Breast epithelium (tissue), 4 donors: Measurements from ENCODE around the gene ATP6V1B1. TPM values are rescaled to one million over a fixed set of nuclear protein-coding genes. Genes with fewer than 3 reads are reported as not detected.
A peak's percentile ranks its signal among the peaks of the same experiment; 100 is the strongest.
"Not testable (repeated sequence)": the region's sequence is repeated elsewhere in the genome, so short reads cannot be mapped to it uniquely, and the experiment has no call there.

Source experiments
- DNase-seq, 2 donors: peaks; one replicate each; pipeline ENCODE4 v3.0.0-alpha.2; 2019; ENCODE audit warnings: low spot score in 2 of 2
- H3K27ac ChIP-seq, 2 donors: fragments of 200-600 bp; sonication (generic) in 1 of 2; one replicate each; pipeline ENCODE4 v1.5.1; 2016 to 2019; ENCODE audit warnings: mild to moderate bottlenecking in 1 of 2
- H3K27me3 ChIP-seq, 2 donors: fragments of 200-600 bp; sonication (generic) in 1 of 2; one replicate each; pipeline versions ENCODE4 v1.5.1 to v1.6.0; 2017 to 2019; ENCODE audit warnings: control low read depth in 1 of 2, mild to moderate bottlenecking in 1 of 2
- H3K36me3 ChIP-seq: fragments of 200-600 bp; one replicate; pipeline ENCODE4 v1.5.1; 2019
- H3K4me1 ChIP-seq, 2 donors: fragments of 200-600 bp; sonication (generic); one replicate each; pipeline ENCODE4 v1.5.1; 2016 to 2019; ENCODE audit warnings: control low read depth in 1 of 2
- H3K4me3 ChIP-seq, 3 donors: fragments of 200-600 bp; sonication (generic); 1 replicate in 2 of 3; 2 replicates in 1 of 3; pipeline ENCODE4 v1.5.1; 2016 to 2019; ENCODE audit warnings: mild to moderate bottlenecking in 3 of 3, moderate library complexity in 2 of 3
- H3K9me3 ChIP-seq, 2 donors: fragments of 200-600 bp; sonication (generic) in 1 of 2; one replicate each; pipeline ENCODE4 v1.5.1; 2016 to 2019; ENCODE audit warnings: control low read depth in 1 of 2
- POLR2A ChIP-seq: fragments of 450-650 bp; IDR thresholded peaks from one replicate; pipeline ENCODE4 v1.6.1; 2016; ENCODE audit warnings: antibody characterized with exemption, mild to moderate bottlenecking, moderate library complexity
- POLR2AphosphoS5 ChIP-seq, 3 donors: sonication (generic); formaldehyde crosslinking; IDR thresholded peaks; one replicate each; pipeline ENCODE4 v1.6.1; 2017; ENCODE audit warnings: antibody characterized with exemption in 3 of 3
- intact Hi-C: fragments of 100-400 bp; cut with DNase I; formaldehyde crosslinking; loops from one replicate; pipeline ENCODE4 v1.15.1; 2023; ENCODE audit warnings: low total_unique reads
- total RNA-seq, 3 donors: library from RNA; depleted of rRNA; stranded (reverse); fragments of >200 nt; gene quantifications; one replicate each; pipeline ENCODE4 v1.1.0, GENCODE V29; 2016
- TF ChIP-seq, protein P1 (sequence below), 3 donors: fragments of 450-650 bp; IDR thresholded peaks; one replicate each; pipeline ENCODE4 v1.5.1; 2016 to 2017; ENCODE audit warnings: antibody characterized with exemption in 3 of 3, mild to moderate bottlenecking in 3 of 3, moderate library complexity in 3 of 3

ATP6V1B1 gene
- total RNA-seq, 3 donors from 2014 or later = 1.8 to 38.2 (median 4.6) TPM

DNA sequence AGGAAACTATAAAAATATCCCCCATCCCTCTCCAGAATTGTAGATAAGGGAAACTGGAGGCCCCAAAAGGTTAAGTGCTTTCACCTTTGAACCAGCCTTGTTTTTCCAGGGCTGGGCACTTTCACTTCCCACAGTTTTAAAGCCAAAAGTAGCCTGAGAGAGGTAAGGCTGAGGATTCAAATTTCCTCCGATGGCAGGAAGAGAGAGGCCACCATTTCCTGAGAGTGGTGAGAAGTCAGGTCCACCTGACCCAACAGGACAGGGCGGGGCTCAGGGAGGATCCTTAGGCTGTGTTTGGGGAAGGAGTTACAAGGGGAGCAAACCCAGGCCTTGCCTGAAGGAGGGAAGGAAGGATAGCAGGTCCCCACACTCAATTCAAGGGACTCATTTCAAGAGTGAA is 63.7 kb downstream of the ATP6V1B1 start:
- intact Hi-C loops = no loop called here
- no peak overlapping the region for H3K4me3 ChIP-seq
- no peaks in the 10 kb centered on the region for H3K27me3 ChIP-seq
- no peaks in the 10 kb centered on the region for H3K4me1 ChIP-seq
- no peaks in the 10 kb centered on the region for H3K9me3 ChIP-seq
- DNase-seq = no peak
- TF ChIP-seq, protein P1, sequence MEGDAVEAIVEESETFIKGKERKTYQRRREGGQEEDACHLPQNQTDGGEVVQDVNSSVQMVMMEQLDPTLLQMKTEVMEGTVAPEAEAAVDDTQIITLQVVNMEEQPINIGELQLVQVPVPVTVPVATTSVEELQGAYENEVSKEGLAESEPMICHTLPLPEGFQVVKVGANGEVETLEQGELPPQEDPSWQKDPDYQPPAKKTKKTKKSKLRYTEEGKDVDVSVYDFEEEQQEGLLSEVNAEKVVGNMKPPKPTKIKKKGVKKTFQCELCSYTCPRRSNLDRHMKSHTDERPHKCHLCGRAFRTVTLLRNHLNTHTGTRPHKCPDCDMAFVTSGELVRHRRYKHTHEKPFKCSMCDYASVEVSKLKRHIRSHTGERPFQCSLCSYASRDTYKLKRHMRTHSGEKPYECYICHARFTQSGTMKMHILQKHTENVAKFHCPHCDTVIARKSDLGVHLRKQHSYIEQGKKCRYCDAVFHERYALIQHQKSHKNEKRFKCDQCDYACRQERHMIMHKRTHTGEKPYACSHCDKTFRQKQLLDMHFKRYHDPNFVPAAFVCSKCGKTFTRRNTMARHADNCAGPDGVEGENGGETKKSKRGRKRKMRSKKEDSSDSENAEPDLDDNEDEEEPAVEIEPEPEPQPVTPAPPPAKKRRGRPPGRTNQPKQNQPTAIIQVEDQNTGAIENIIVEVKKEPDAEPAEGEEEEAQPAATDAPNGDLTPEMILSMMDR (IDR thresholded peaks at IDR 0.05) = no peak
- TF ChIP-seq POLR2A (no peak), POLR2AphosphoS5 (IDR thresholded peaks at IDR 0.05) (no peak)
- no peaks in the 10 kb centered on the region for H3K36me3 ChIP-seq
- no peak overlapping the region for H3K27ac ChIP-seq

- H3K9me3 ChIP-seq, intact Hi-C loops, DNase-seq: not testable (repeated sequence)
Observed at GRCh38 chr2:70999931-71000330, 64.2 kb downstream of the ATP6V1B1 start.

GRCh38 chr2:71000780-71001591 is 65.3 kb downstream of the ATP6V1B1 start:
- intact Hi-C loops = no loop called here
- H3K4me3 ChIP-seq = peak overlapping the region in 2 of 3 donors; percentile 30 to 53

More at GRCh38 chr2:70999931-71000330, 64.2 kb downstream of the ATP6V1B1 start:
- not testable (repeated sequence) for H3K36me3 ChIP-seq, H3K4me3 ChIP-seq, H3K27me3 ChIP-seq, H3K4me1 ChIP-seq, H3K27ac ChIP-seq

GRCh38 chr2:71001592-71001927 is 65.9 kb downstream of the ATP6V1B1 start:
- intact Hi-C loops = no loop called here
- DNase-seq = no peak
- H3K4me3 ChIP-seq = peak overlapping the region in 1 of 3 donors; percentile 53

More at GRCh38 chr2:71000780-71001591, 65.3 kb downstream of the ATP6V1B1 start:
- Histone ChIP-seq H3K9me3 (no peaks in the 10 kb centered on the region), H3K4me1 (no peaks in the 10 kb centered on the region), H3K36me3 (no peaks in the 10 kb centered on the region), H3K27me3 (no peaks in the 10 kb centered on the region), H3K27ac (no peak overlapping the region)
- peak; percentile 45 to 73 for DNase-seq
- TF ChIP-seq POLR2AphosphoS5 (IDR thresholded peaks at IDR 0.05) (no peak), POLR2A (no peak)
- TF ChIP-seq, protein P1 (IDR thresholded peaks at IDR 0.05) = peak; percentile 54 to 78 (median 67)

GRCh38 chr2:71001981-71002570 is 66.4 kb downstream of the ATP6V1B1 start:
- DNase-seq = no peak
- Histone ChIP-seq H3K4me3 (no peak overlapping the region), H3K9me3 (no peaks in the 10 kb centered on the region), H3K36me3 (no peaks in the 10 kb centered on the region), H3K4me1 (no peaks in the 10 kb centered on the region), H3K27me3 (no peaks in the 10 kb centered on the region), H3K27ac (no peak overlapping the region)
- intact Hi-C loops = no loop called here
- TF ChIP-seq POLR2AphosphoS5 (IDR thresholded peaks at IDR 0.05) (no peak), POLR2A (no peak)
- TF ChIP-seq, protein P1 (IDR thresholded peaks at IDR 0.05) = no peak

More at GRCh38 chr2:71001592-71001927, 65.9 kb downstream of the ATP6V1B1 start:
- Histone ChIP-seq H3K27ac (no peak overlapping the region), H3K27me3 (no peaks in the 10 kb centered on the region), H3K4me1 (no peaks in the 10 kb centered on the region), H3K36me3 (no peaks in the 10 kb centered on the region), H3K9me3 (no peaks in the 10 kb centered on the region)
- TF ChIP-seq POLR2AphosphoS5 (IDR thresholded peaks at IDR 0.05) = no peak
- TF ChIP-seq POLR2A = no peak
- TF ChIP-seq, protein P1 (IDR thresholded peaks at IDR 0.05) = no peak
